HEK293 (cell line): ENCODE results near the gene TMEM176A.

Experiments
- CTCF ChIA-PET: fragments of 350-600 bp; formaldehyde crosslinking; extraction: SDS; loops from one replicate; lab custom pipeline; 2021; ENCODE audit warnings: antibody characterized with exemption; lab: Yijun Ruan, JAX
- POLR2A ChIA-PET: fragments of 300-600 bp; formaldehyde crosslinking; extraction: SDS; loops from one replicate; lab custom pipeline; 2020; ENCODE audit warnings: antibody characterized with exemption, inconsistent platforms; lab: Yijun Ruan, JAX
- H3K27ac ChIP-seq: fragments of 200-500 bp; sonication (Bioruptor generic); 2 replicates; pipeline ENCODE4 v1.5.1; 2014; ENCODE audit warnings: low read depth, low read length, control low read depth, inconsistent platforms; ENCODE audit errors: extremely low read depth
- H3K36me3 ChIP-seq, 2 experiments: fragments of 200-500 bp in 1 of 2; sonication (Bioruptor generic) in 1 of 2; 1 replicate in 1 of 2; 2 replicates in 1 of 2; pipeline ENCODE4 v1.5.1; 2014 to 2017; ENCODE audit warnings: inconsistent platforms in 2 of 2, low read length in 2 of 2; ENCODE audit not compliant: control insufficient read depth in 2 of 2, insufficient read depth in 1 of 2
- H3K4me1 ChIP-seq: fragments of 200-500 bp; sonication (Bioruptor generic); 2 replicates; pipeline ENCODE4 v1.5.1; 2014; ENCODE audit warnings: mild to moderate bottlenecking, low read length, inconsistent platforms; ENCODE audit not compliant: control insufficient read depth, insufficient read depth
- H3K4me3 ChIP-seq: 2 replicates; pipeline ENCODE4 v1.5.1; 2011; ENCODE audit warnings: low read depth, mild to moderate bottlenecking, control low read depth, low read length, moderate library complexity
- H3K9me3 ChIP-seq: fragments of 200-500 bp; sonication (Bioruptor generic); 2 replicates; pipeline ENCODE4 v1.5.1; 2014; ENCODE audit warnings: low read depth, low read length, inconsistent platforms; ENCODE audit not compliant: control insufficient read depth, insufficient read depth
- KLF7 ChIP-seq: fragments of 450-650 bp; formaldehyde crosslinking; IDR thresholded peaks from 2 replicates; pipeline ENCODE4 v1.5.1; 2016; ENCODE audit warnings: missing biosample characterization, missing genetic modification characterization, borderline replicate concordance
- ZIC2 ChIP-seq: fragments of 450-650 bp; formaldehyde crosslinking; IDR thresholded peaks from 2 replicates; pipeline ENCODE4 v1.5.1; 2016; ENCODE audit warnings: missing biosample characterization, missing genetic modification characterization
- ZNF132 ChIP-seq: fragments of 450-650 bp; formaldehyde crosslinking; IDR thresholded peaks from 2 replicates; pipeline ENCODE4 v1.5.1; 2017; ENCODE audit warnings: missing biosample characterization, missing genetic modification characterization, borderline replicate concordance
- ZNF140 ChIP-seq: fragments of 450-650 bp; formaldehyde crosslinking; IDR thresholded peaks from 2 replicates; pipeline ENCODE4 v1.5.1; 2016; ENCODE audit warnings: missing biosample characterization, missing genetic modification characterization
- ZNF221 ChIP-seq: fragments of 450-650 bp; formaldehyde crosslinking; IDR thresholded peaks from 2 replicates; pipeline ENCODE4 v1.5.1; 2017; ENCODE audit warnings: missing biosample characterization, missing genetic modification characterization, borderline replicate concordance
- ZNF37A ChIP-seq: fragments of 450-650 bp; IDR thresholded peaks from 2 replicates; pipeline ENCODE4 v1.5.1; 2018; ENCODE audit warnings: missing biosample characterization, missing genetic modification characterization
- ZNF398 ChIP-seq: fragments of 450-650 bp; formaldehyde crosslinking; IDR thresholded peaks from 2 replicates; pipeline ENCODE4 v1.5.1; 2017; ENCODE audit warnings: missing biosample characterization, missing genetic modification characterization
- ZNF449 ChIP-seq: fragments of 450-650 bp; formaldehyde crosslinking; IDR thresholded peaks from 2 replicates; pipeline ENCODE4 v1.5.1; 2017; ENCODE audit warnings: missing biosample characterization, mild to moderate bottlenecking, missing genetic modification characterization, moderate library complexity
- ZNF529 ChIP-seq: fragments of 450-650 bp; formaldehyde crosslinking; IDR thresholded peaks from 2 replicates; pipeline ENCODE4 v1.5.1; 2017; ENCODE audit warnings: missing genetic modification characterization, missing biosample characterization; ENCODE audit not compliant: insufficient replicate concordance
- ZNF585B ChIP-seq: fragments of 450-650 bp; formaldehyde crosslinking; IDR thresholded peaks from 2 replicates; pipeline ENCODE4 v1.5.1; 2016; ENCODE audit warnings: missing biosample characterization, missing genetic modification characterization
- ZNF692 ChIP-seq: fragments of 450-650 bp; formaldehyde crosslinking; IDR thresholded peaks from 2 replicates; pipeline ENCODE4 v1.5.1; 2016; ENCODE audit warnings: missing biosample characterization, missing genetic modification characterization
- ZNF768 ChIP-seq: fragments of 450-650 bp; formaldehyde crosslinking; IDR thresholded peaks from 2 replicates; pipeline ENCODE4 v1.5.1; 2018; ENCODE audit warnings: missing biosample characterization, mild to moderate bottlenecking, missing genetic modification characterization
- ZNF777 ChIP-seq: fragments of 450-650 bp; formaldehyde crosslinking; IDR thresholded peaks from 2 replicates; pipeline ENCODE4 v1.5.1; 2017; ENCODE audit warnings: missing biosample characterization, missing genetic modification characterization, borderline replicate concordance
- ZNF791 ChIP-seq: fragments of 450-650 bp; formaldehyde crosslinking; IDR thresholded peaks from 2 replicates; pipeline ENCODE4 v1.5.1; 2016; ENCODE audit warnings: missing biosample characterization, missing genetic modification characterization
- ZNF830 ChIP-seq: fragments of 450-650 bp; IDR thresholded peaks from 2 replicates; pipeline ENCODE4 v1.5.0; 2018; ENCODE audit warnings: missing biosample characterization, missing genetic modification characterization, low read depth, mild to moderate bottlenecking, moderate library complexity
- TF ChIP-seq, protein P1 (sequence below): fragments of 450-650 bp; formaldehyde crosslinking; IDR thresholded peaks from 2 replicates; pipeline ENCODE4 v1.5.1; 2016; ENCODE audit warnings: missing biosample characterization, missing genetic modification characterization
- TF ChIP-seq, protein P2 (sequence below): fragments of 450-650 bp; formaldehyde crosslinking; conservative IDR thresholded peaks from 2 replicates; pipeline ENCODE4 v1.5.1; 2016; ENCODE audit warnings: low read depth, missing biosample characterization, missing genetic modification characterization

TMEM176A gene

DNA sequence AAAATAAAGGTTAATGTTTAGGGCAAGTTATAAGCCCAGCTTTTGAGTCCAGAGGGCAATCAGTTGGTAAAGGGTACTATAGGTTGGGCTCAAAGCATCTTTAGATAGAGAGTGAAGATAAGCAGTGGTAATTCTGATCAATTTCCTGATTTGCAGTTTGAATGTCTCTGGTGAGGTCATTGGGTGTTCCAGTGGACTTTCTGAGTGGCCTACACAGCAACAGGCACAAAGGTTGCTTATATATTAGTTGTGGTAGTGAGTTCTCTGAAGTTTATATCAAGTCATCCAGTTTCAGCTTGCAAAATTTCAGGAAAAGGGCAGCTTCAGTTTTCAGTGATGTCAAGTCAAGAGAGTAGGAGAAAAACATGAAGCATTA lies 34.2 kb upstream of the TMEM176A start:
- Histone ChIP-seq H3K36me3 (no peaks in the 10 kb centered on the region), H3K27ac (no peak overlapping the region), H3K4me3 (no peak overlapping the region), H3K9me3 (no peaks in the 10 kb centered on the region), H3K4me1 (no peaks in the 10 kb centered on the region)
- TF ChIP-seq ZNF830 (tag by site-specific recombination) (no peak), ZNF529 (tag by site-specific recombination) (no peak), KLF7 (tag by site-specific recombination) (no peak), ZNF692 (tag by site-specific recombination) (no peak), ZNF221 (tag by site-specific recombination) (no peak), ZIC2 (tag by site-specific recombination) (no peak), ZNF398 (tag by site-specific recombination) (no peak), ZNF585B (tag by site-specific recombination) (no peak), ZNF37A (no peak), ZNF791 (no peak), ZNF449 (tag by site-specific recombination) (no peak), ZNF140 (tag by site-specific recombination) (no peak), ZNF132 (tag by site-specific recombination) (no peak), ZNF768 (tag by site-specific recombination) (no peak), ZNF777 (tag by site-specific recombination) (no peak)
- TF ChIP-seq, protein P1, sequence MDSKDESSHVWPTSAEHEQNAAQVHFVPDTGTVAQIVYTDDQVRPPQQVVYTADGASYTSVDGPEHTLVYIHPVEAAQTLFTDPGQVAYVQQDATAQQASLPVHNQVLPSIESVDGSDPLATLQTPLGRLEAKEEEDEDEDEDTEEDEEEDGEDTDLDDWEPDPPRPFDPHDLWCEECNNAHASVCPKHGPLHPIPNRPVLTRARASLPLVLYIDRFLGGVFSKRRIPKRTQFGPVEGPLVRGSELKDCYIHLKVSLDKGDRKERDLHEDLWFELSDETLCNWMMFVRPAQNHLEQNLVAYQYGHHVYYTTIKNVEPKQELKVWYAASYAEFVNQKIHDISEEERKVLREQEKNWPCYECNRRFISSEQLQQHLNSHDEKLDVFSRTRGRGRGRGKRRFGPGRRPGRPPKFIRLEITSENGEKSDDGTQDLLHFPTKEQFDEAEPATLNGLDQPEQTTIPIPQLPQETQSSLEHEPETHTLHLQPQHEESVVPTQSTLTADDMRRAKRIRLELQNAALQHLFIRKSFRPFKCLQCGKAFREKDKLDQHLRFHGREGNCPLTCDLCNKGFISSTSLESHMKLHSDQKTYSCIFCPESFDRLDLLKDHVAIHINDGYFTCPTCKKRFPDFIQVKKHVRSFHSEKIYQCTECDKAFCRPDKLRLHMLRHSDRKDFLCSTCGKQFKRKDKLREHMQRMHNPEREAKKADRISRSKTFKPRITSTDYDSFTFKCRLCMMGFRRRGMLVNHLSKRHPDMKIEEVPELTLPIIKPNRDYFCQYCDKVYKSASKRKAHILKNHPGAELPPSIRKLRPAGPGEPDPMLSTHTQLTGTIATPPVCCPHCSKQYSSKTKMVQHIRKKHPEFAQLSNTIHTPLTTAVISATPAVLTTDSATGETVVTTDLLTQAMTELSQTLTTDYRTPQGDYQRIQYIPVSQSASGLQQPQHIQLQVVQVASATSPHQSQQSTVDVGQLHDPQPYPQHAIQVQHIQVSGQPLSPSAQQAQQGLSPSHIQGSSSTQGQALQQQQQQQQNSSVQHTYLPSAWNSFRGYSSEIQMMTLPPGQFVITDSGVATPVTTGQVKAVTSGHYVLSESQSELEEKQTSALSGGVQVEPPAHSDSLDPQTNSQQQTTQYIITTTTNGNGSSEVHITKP (tag by site-specific recombination), result no peak
- TF ChIP-seq, protein P2, sequence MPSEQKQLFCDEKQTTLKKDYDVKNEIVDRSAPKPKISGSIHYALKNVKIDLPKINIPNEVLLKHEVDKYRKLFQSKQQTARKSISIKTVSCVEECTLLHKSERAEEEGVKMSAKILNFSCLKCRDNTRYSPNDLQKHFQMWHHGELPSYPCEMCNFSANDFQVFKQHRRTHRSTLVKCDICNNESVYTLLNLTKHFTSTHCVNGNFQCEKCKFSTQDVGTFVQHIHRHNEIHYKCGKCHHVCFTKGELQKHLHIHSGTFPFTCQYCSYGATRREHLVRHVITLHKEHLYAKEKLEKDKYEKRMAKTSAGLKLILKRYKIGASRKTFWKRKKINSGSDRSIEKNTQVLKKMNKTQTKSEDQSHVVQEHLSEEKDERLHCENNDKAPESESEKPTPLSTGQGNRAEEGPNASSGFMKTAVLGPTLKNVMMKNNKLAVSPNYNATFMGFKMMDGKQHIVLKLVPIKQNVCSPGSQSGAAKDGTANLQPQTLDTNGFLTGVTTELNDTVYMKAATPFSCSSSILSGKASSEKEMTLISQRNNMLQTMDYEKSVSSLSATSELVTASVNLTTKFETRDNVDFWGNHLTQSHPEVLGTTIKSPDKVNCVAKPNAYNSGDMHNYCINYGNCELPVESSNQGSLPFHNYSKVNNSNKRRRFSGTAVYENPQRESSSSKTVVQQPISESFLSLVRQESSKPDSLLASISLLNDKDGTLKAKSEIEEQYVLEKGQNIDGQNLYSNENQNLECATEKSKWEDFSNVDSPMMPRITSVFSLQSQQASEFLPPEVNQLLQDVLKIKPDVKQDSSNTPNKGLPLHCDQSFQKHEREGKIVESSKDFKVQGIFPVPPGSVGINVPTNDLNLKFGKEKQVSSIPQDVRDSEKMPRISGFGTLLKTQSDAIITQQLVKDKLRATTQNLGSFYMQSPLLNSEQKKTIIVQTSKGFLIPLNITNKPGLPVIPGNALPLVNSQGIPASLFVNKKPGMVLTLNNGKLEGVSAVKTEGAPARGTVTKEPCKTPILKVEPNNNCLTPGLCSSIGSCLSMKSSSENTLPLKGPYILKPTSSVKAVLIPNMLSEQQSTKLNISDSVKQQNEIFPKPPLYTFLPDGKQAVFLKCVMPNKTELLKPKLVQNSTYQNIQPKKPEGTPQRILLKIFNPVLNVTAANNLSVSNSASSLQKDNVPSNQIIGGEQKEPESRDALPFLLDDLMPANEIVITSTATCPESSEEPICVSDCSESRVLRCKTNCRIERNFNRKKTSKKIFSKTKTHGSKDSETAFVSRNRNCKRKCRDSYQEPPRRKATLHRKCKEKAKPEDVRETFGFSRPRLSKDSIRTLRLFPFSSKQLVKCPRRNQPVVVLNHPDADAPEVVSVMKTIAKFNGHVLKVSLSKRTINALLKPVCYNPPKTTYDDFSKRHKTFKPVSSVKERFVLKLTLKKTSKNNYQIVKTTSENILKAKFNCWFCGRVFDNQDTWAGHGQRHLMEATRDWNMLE (tag by site-specific recombination), result no peak
- ChIA-PET CTCF (no interaction called here), POLR2A (no interaction called here)
